Measurements from ENCODE around the gene OAT.
"Not testable (repeated sequence)": the region's sequence is repeated elsewhere in the genome, so short reads cannot be mapped to it uniquely, and the experiment has no call there.

Gene OAT

DNA sequence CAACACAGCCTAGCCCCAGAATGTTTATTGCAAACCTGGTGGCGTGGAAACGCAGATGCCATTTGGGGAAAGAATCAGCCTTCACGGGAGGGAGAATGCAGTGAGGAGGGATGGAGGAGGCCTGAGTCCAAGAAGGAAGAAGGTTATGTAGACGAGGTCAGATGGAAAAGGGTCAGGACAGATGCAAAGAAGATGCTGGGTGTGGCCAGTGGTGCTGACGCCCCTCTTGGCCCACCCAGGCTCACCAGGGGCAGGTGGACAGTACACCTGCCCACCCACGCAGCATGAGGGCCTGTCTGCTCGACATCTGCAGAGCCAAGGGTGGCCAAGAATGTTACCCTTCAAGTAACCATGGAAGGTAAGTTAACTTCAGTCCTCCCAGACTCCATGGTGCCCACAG, 40.5 kb downstream of the OAT start:
- no peak for DNase-seq

DNA sequence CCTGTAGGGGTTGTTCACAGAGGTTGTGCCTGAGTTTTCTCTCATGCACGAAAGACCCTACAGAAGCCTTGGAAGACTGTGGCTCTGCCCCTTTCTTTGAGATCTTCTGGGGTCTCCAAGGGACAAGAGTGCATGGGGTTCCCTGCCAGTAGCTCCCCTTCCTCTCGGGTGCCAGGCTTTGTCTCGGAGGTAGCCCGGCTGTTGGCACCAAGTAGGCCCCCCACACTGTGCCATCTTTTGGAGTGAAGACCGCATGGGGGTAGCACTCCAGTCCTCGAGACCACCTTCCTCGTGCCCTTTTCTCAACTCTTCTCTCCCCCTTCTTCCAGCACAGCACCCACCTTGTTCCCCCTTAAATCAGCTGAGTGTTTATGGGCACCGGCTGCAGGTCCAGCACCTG, 41.6 kb downstream of the OAT start:
- no peak for DNase-seq

DNA sequence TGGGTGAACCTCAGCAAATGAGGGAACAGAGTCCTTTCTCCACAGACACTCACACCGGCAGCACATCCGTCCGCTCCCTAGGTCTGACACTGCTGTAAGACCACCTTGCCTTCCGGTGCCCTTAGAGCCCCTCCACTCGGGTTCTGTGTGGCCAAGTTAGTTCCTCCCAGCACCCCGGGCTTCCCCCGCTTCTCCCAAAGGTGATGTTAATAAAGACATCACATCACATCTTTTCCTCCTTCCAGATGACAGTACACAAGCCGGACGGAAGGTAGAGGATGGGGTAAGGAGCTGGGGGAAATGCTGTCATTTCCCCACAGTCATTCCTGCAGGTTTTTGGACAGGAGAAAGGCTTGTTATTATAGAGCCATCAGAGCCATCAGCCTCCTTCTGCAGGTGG, 42.3 kb downstream of the OAT start:
- no peak for DNase-seq

DNA sequence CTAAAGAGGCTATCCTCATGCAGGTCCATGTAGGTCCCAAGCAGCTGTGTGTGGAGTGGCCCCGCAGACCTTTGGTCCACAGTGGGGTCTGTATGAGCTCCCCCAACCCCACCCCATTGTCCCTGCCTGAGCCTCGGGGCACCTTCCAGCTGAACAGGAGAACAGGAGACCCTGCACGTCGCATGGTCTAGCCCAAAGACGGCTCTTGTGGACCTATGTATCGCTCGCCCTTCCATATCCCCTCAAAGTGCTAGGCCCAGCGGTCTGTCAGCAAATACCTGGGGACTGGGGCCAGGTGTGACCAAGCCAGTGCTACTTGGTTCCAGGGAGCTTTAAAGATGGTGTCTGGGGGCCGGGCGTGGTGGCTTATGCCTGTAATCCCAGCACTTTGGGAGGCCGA, 43.0 kb downstream of the OAT start:
- DNase-seq, result no peak

DNA sequence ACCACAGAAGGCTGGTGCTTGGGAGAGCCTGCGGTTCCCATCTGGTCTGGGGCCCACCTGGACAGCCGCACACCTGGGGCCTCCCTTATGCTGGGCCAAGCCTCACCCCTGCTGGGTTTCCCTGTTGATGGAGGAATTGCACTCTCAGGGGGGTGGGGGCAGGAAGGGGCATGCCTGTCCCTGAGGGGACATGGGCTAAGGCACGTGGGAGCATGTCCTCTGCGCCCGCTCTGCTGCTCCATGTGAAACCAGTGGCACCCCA, 43.4 kb downstream of the OAT start:
- DNase-seq, result no peak

DNA sequence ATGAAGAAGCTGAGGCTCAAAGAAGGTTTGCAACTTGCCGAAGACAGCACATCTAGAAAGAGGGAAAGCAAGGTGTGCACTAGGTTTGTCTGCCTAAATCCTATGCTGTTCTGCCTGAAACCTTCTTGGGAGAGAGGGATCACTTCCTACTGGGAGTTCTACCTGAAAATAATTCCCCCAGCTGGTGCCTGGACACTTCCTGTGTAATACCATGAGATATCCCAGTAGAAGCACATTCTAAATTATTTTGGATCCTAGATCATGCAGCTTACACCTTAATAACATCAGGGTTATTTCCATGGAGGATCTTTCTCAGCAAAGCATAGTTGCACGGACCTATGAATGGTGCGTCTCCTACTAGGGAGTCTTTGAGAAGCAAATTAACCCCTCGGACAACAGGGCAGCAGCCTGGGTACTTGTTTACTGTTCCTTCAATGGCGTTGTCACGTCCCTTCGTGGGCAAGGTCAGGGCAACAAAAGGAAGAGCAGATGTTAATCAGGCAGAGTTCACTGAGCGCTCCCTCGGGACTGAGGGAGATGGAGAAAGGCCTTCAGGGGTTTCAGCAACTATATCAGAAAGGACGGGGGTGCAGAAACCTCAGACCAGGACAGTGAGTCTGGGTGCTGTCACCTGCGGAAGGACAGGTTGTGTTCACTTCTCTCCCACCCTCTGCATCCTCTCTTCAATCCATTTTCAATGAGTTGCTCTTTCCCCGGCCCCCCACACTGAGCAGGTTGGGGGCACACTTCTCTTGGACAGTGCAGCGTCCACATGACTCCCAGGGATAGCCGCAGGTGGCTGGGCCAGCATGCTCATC, 44.0 kb downstream of the OAT start:
- DNase-seq, result no peak

DNA sequence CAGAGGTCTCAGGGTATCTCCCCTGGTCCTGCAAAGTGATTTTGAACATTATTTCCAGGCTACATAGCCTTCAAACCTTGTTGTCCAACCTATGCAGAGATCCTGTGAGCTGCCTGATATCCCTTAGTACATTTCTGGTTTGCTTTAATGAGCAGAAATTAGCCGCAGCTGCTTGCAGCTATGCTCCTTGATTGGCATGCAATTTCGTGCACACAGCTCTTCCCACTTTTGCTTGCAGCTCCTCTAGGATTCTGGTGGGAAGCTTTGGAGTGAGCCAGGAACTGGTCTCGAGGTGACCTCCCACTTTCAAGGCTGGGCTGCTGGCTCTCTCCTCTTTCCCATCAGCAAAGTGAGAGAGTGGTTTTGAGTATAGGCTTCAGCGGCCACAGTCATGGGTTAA, 45.8 kb downstream of the OAT start:
- no peak for DNase-seq

DNA sequence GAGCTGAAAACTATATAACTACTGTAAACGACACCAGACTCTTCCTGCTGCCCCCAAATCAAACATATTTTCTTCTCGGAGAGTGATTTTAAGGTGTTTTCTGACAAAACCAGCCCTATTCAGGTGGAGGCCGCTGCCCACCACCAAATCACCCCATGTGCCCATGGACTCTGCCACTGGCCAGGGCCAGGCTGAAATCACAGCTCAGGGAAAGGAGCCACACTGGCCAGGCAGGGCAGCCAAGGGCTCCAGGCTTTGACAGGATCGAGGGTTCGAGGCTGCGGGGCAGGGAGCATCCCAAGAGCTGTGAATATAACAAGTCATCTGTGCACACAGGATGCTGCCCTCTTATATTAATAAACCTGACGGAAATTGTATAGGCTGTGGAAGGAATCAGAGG, 48.3 kb downstream of the OAT start:
- DNase-seq, result no peak

DNA sequence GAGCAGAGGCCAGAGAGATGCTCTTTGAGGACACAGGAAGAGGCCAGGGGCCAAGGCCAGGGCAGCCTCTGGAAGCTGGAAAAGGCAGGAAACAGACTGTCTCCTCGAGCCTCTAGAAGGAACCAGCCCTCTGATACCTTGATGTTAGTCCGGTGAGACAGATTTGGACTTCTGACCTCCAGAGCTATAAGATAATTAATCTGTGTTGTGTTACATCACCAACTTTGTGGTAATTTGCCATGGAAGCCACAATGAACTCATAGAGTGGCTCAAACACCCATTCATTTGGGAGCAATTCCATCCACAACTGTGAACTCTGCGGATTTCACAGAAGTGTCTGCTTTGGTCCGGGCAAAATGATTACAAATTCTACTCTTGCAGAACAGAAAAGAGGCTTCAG, 48.7 kb downstream of the OAT start:
- DNase-seq, result no peak

DNA sequence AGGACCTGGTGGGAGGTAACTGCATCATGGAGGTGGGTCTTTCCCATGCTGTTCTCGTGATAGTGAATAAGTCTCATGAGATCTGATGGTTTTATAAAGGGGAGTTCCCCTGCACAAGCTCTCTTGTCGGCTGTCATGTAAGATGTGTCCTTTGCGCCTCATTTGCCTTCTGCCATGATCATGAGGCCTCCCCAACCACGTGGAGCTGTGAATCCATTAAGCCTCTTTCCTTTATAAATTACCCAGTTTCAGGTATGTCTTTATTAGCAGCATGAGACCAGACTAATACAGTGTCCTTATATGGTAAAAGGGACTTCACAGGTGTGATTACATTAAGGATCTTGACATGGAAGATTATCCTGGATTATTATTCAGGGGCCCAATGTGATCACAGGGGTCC, 49.2 kb downstream of the OAT start:
- not testable (repeated sequence) for DNase-seq

DNA sequence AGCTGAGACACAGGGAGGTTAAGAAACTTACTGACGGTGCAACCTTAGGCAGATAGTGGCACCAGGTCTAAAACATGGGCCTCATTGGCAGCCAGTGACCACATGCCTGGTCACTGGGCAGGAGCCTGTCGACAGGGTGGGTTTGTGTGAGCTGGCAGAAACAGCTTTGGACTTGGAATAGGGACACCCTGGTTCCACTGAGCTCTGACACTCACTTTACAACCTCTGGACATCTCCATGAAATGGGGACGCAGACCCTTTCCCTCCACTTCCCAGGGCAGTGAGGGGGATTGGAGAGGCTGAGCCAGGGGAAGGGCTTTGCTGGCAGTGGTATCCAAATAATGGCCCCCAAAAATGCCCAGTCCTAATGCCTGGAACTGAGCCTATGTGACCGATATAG, 49.7 kb downstream of the OAT start:
- no peak for DNase-seq

DNA sequence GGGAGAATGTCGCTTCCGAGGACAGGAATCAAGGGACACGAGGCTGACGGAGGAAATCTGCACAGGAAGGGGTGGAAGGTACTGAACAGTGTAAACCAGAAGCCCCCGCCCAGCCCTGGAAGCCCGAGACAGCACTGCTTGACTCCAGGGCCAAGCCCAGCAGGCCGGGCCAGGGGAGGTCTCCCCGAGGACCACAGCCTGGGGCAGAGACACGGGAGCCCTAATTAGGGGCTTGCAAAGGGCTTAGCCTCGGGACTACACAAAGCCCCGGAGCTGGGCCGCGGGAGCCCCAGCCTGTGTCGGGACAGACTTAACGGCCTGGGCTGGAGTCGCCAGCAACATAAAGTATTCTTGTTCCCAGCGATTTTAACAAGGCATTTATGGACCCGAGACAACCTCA, 50.8 kb downstream of the OAT start:
- DNase-seq, result no peak

DNA sequence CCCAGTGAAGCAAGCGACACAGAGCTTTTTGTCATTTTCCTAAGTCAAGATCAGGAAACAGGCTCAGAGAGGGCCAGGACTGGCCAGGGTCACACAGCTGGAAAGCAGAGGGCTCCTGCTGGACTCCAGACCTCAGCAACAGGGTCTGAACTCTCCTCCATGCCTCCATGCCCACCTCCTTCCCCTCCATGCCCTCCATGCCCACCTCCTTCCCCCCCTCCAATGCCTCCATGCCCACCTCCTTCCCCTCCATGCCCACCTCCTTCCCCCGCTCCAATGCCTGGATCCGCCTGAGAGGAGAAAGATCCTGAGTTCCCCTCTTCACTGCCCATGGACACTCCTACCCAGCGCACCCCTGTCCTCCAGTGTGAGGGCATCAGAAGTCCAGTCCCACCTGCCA, 51.3 kb downstream of the OAT start:
- no peak for DNase-seq

DNA sequence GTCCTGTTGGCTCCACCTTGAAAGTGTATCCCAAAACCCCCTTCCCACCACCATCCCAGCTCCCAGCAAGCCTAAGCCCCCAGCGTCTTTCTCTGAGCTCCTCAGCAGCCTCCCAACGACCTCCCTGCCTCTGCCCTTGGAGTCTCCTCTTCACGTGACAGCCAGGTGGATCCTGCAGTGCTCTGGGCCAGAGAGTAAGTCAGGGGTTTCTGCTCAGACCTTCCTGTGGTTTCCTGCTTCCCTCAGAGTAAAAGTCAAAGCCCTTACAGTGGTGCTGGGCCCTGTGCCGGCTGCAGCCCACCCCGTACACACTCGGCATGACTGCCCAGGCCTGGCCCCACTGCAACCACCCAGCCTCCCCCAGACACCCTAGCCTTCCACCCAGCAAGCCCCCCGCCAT, 51.9 kb downstream of the OAT start:
- DNase-seq, result no peak

DNA sequence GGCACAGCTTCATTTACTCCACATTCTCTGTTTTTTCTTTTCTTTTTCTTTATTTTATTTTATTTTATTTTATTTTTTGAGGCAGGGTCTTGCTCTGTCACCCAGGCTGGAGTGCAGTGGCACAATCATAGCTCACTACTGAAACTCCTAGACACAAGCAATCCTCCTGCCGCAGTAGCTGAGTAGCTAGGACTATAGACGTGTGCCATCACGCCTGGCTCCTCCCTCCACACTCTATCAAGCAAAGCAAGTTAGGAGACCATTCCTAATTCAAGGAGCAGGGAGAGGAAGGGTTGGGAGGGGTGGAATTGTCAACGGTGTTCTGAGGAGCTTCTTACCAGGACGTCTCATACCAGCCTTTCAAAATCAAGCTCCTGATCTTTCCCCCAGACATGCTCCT, 52.4 kb downstream of the OAT start:
- DNase-seq, result no peak

DNA sequence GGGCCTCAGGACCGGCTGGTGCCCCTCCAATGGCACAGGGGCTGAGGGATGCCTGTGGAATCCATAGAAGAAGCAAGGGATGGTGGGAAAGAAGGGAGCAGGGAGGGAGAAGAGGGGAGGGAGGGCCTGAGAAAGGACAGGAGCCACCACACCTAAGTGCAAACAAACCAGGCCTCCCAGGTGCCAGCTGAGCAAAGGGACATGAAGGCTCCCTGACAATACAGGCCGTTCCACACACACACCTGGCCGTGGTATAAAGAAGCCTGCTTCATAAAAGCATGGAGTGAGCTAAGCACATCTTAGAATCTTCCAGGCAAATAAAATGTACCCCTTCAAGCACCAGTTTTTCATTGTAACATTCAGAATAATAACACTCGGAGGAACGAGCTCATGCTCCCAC, 54.0 kb downstream of the OAT start:
- no peak for DNase-seq

DNA sequence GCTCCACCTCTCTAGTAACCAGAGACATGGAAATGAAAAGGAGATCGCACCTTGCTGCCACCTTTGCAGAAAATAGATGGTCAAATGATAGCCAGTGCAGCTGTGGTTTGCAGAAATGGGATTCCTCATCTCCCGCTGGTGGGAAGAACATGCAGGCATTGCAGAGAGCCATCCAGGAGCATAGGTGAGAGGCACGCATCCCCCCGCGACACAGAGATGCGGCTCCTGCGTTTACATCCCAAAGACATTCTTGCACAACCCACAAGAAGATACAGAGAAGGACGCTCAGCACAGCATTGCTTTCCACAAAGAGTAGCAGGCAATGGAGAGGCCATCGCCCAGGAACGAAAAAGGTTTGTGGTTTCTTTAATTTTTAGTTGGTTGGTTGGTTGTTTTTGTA, 56.2 kb downstream of the OAT start:
- no peak for DNase-seq

DNA sequence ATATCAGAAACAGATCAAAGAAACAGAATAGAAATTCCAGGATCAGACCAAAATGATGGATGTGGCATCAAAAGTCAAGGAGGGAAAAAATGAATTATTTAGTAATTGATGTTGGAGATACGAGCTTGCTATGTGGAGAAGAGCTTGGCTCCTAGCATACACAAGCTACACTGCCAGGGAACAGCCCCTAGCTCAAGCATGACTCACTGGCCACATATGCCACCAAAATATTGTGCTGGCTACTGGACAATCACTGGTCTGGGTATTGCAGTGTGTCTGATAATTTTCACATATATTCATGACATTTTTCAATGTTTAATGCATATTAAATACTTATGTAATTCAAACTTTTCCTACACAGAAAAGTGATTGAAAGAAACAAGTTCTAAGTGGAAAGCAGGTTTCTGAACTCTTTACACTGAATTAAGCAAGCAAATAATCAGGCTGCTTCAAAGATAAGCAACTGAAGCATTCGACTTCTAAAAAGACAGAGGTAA, 59.3 kb downstream of the OAT start:
- peak; percentile 54 for DNase-seq

DNA sequence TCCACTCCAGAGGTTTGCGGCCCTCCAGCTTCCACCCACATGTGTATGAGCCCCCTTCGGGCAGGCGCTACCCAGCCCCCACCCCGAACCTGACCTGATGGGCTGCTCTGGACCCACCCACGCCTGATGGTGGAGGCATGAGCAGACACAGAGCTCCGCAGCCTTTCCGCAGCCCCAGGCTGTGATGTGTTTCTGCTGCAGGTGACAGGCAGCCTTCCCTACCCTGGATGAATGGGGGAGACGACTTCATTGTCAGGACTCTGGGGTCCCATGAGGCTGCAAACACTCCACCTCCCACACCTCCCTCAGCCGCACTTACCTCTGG, 61.2 kb downstream of the OAT start:
- no peak for DNase-seq

DNA sequence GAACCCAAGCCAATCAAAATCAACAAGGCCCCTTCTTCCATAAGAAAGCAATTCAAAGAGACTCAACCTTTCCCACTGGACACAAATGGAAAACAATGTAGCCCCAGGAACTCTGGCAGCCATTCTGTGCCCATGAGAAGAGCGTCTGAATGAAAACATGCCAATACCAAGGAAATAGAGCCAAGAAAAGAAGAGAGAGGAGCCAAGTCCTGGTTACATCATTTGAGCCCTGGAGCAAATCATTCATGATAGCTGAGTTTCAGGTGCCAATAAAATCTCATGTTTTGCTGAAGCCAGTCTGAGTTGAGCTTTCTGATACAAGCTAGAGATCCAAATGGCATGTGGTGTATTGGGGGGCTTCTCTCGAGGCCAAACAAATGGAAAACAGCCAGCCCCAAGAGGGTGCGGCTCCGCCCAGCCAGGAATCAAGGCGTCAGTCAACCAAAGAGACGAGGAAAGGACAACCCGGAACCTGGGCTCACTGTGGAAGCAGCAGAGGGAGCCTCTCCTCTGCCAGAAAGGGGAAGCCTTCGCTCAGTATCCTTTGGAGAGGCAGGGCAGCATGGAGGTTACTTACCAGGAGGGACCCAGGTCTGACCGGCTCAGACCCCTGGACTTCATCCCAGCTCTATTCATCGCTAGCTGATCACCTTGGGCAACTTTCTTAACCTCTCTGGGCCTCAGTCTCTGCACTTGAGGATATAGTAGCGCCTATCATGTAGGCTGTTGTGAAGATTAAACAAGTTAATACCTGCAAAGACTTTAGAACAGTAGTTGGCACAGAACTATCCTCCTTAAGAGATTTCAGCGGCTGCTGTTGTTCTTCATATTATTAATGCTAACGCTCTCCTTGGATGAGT, 61.8 kb downstream of the OAT start:
- no peak for DNase-seq

DNA sequence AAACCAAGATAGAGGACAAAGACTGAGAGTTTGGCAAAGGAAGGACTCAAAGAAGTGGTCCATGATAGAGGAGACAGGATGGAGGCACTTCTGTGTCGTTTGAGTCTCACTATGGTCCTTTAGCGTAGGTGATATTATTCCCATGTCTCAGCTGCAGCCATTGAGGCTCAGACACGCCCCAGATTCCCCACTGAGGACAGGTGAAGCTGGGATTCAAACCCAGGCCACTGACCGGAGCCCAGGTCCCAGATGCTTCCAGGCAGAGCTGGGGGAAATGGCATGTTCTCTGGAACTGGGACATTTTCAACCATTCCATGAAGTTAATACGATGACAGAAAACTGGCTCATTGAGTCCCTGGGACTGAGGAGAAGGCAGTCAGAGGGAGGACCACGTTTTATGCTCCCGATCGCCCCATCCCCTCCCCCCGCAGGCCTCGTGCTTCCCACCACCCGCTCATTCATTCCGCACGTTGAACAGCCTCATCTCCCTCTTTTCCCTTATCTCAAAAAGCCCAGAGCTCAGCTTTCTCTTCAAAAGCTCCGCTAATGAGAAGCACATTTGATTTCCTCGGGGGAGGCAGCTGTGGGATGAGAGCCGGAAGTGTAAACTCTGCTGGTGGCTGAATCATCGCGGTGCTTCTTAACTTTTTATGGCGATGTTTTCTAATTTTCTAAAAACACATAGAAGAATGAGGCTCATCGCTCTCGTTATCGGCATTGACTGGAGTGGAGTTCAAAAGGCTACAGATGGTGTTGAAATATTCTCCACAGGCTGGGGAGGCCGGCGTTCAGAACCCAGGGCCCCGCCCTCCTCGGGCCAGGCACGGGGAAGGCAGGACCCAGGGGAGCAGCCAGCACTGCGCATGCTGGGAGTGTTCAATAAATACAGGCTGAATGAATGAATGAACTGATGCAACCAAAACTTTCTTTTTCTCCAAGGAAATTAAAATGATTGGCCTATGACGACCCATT, 64.0 kb downstream of the OAT start:
- peak; percentile 85 for DNase-seq

DNA sequence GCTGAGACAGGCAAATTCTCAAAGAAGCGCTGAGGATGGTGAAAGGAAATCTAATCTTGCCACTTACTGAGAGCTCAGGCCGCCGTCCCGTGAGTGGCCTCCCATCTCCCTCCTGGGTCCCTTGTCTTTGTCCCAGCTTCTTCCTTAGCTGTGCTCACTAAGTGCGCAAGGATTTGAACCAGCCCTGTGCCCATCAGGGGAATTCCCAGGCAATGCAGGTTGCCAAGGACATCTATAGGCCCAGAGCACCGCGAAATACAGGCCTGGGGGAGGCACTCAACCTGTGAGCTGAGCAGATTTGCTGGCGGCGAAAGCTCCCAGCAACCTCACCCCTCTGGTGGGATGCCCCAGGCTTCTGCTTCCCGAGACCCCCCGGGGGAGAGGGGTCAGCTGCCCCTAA, 64.8 kb downstream of the OAT start:
- no peak for DNase-seq

Measured in fibroblast of skin of back (primary cell).